Gastroesophageal sphincter (tissue), 3 donors: ENCODE results near the gene SLC17A5.

Experiments used
- EP300 ChIP-seq: sonication (generic); formaldehyde crosslinking; IDR thresholded peaks from one replicate; pipeline ENCODE4 v1.6.1; 2017; ENCODE audit warnings: antibody characterized with exemption, mild to moderate bottlenecking
- POLR2A ChIP-seq, 2 donors: fragments of 450-650 bp; IDR thresholded peaks; one replicate each; pipeline ENCODE4 v1.6.1; 2017; ENCODE audit warnings: antibody characterized with exemption in 2 of 2, mild to moderate bottlenecking in 2 of 2, moderate library complexity in 1 of 2
- POLR2AphosphoS5 ChIP-seq: sonication (generic); formaldehyde crosslinking; IDR thresholded peaks from one replicate; pipeline ENCODE4 v1.6.1; 2017; ENCODE audit warnings: antibody characterized with exemption
- TF ChIP-seq, protein P1 (sequence below), 4 experiments: fragments of 200-600 bp in 2 of 4; fragments of 450-650 bp in 2 of 4; sonication (generic) in 1 of 4; IDR thresholded peaks; one replicate each; pipeline ENCODE4 v1.5.1; 2017 to 2019; ENCODE audit warnings: antibody characterized with exemption in 4 of 4, mild to moderate bottlenecking in 2 of 4, moderate library complexity in 2 of 4

DNA sequence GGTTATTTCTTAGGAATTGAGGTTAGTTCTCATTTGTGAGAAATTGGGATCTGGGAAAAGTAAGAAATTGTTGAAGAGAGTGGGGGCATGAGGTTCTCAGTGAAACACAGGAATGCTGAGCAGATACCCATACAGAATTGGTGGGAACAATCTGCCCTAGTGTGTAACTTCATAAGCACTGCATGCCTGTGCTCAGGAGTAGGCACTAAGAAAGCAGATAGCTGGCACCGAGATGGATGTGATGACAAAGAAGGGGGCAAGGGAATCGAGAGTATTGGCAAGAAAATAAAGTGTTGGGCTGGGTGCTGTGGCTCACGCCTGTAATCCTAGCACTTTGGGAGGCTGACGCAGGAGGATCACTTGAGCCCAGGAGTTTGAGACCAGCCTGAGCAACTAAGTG lies 4.0 kb downstream of the SLC17A5 start:
- TF ChIP-seq, protein P1, sequence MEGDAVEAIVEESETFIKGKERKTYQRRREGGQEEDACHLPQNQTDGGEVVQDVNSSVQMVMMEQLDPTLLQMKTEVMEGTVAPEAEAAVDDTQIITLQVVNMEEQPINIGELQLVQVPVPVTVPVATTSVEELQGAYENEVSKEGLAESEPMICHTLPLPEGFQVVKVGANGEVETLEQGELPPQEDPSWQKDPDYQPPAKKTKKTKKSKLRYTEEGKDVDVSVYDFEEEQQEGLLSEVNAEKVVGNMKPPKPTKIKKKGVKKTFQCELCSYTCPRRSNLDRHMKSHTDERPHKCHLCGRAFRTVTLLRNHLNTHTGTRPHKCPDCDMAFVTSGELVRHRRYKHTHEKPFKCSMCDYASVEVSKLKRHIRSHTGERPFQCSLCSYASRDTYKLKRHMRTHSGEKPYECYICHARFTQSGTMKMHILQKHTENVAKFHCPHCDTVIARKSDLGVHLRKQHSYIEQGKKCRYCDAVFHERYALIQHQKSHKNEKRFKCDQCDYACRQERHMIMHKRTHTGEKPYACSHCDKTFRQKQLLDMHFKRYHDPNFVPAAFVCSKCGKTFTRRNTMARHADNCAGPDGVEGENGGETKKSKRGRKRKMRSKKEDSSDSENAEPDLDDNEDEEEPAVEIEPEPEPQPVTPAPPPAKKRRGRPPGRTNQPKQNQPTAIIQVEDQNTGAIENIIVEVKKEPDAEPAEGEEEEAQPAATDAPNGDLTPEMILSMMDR (IDR thresholded peaks at IDR 0.05), result no peak
- TF ChIP-seq POLR2A (IDR thresholded peaks at IDR 0.05), result no peak
- no peak for TF ChIP-seq POLR2AphosphoS5
- no peak for TF ChIP-seq EP300
